ENCODE data around the gene TRIM71. TPM values are rescaled to one million over a fixed set of nuclear protein-coding genes. Genes with fewer than 3 reads are reported as not detected.
A peak's percentile ranks its signal among the peaks of the same experiment; 100 is the strongest.

The TRIM71 gene
- total RNA-seq, 1 experiment from 2014 or later: 274 TPM

GRCh38 chr3:32860499-32860898, 42.7 kb downstream of the TRIM71 start (continued):
- no peak for TF ChIP-seq ZNF396 (CRISPR knock-in tag; IDR thresholded peaks at IDR 0.05; ENCODE audit: borderline replicate concordance)
- TF ChIP-seq SMAD3 (CRISPR knock-in tag; IDR thresholded peaks at IDR 0.05; ENCODE audit: borderline replicate concordance): no peak
- TF ChIP-seq ZNF671 (CRISPR knock-in tag; IDR thresholded peaks at IDR 0.05): no peak
- TF ChIP-seq FOXP4 (CRISPR knock-in tag; IDR thresholded peaks at IDR 0.05): no peak
- no peak for TF ChIP-seq ZBTB21 (CRISPR knock-in tag; IDR thresholded peaks at IDR 0.05; ENCODE audit: borderline replicate concordance)
- no peak for TF ChIP-seq ZNF232 (CRISPR knock-in tag; IDR thresholded peaks at IDR 0.05)
- TF ChIP-seq GABPB1 (CRISPR knock-in tag; IDR thresholded peaks at IDR 0.05): no peak

- peak overlapping the region; percentile 32; the same call in 1 of the 2 replicates for H3K4me3 Mint-ChIP-seq
- H3K27ac Mint-ChIP-seq: peak overlapping the region; percentile 94
- no peak for ATAC-seq
- H3K9me3 Mint-ChIP-seq: no peaks in the 10 kb centered on the region
- H3K4me1 Mint-ChIP-seq: peaks cover 94% of the 10 kb centered on the region
- DNase-seq (ENCODE audit: low spot score): no peak
- no peaks in the 10 kb centered on the region; the same call in 1 of the 2 replicates for H3K36me3 Mint-ChIP-seq
- ChIA-PET CTCF (no interaction called here), POLR2A (no interaction called here)
- H3K27me3 Mint-ChIP-seq (ENCODE audit: low read depth): no peaks in the 10 kb centered on the region
- TF ChIP-seq JUN (CRISPR knock-in tag; IDR thresholded peaks at IDR 0.05) (no peak), ZNF532 (CRISPR knock-in tag; IDR thresholded peaks at IDR 0.05; ENCODE audit: borderline replicate concordance) (no peak), TP53 (CRISPR knock-in tag; IDR thresholded peaks at IDR 0.05) (no peak), USF1 (CRISPR knock-in tag; IDR thresholded peaks at IDR 0.05) (no peak), SOX15 (CRISPR knock-in tag; IDR thresholded peaks at IDR 0.05) (no peak), FOXJ3 (CRISPR knock-in tag; IDR thresholded peaks at IDR 0.05; ENCODE audit: borderline replicate concordance) (no peak), SMAD4 (CRISPR knock-in tag; IDR thresholded peaks at IDR 0.05) (no peak), MLX (CRISPR knock-in tag; IDR thresholded peaks at IDR 0.05) (no peak), E2F1 (CRISPR knock-in tag; IDR thresholded peaks at IDR 0.05) (no peak), E2F4 (CRISPR knock-in tag; IDR thresholded peaks at IDR 0.05; ENCODE audit: borderline replicate concordance, low read depth) (no peak), TCF7 (CRISPR knock-in tag; IDR thresholded peaks at IDR 0.05; ENCODE audit: low read depth) (no peak), ERG (CRISPR knock-in tag; IDR thresholded peaks at IDR 0.05) (no peak), ATF1 (CRISPR knock-in tag; IDR thresholded peaks at IDR 0.05) (no peak), ATF2 (CRISPR knock-in tag; IDR thresholded peaks at IDR 0.05; ENCODE audit: borderline replicate concordance, low read depth) (no peak), IRF2 (CRISPR knock-in tag; IDR thresholded peaks at IDR 0.05; ENCODE audit: borderline replicate concordance, low read depth) (no peak), SP1 (CRISPR knock-in tag; conservative IDR thresholded peaks at IDR 0.05) (no peak), USF2 (CRISPR knock-in tag; IDR thresholded peaks at IDR 0.05) (no peak)
These were observed 43.9 kb downstream of the TRIM71 start for GRCh38 chr3:32861681-32862080.
